ENCODE data around the gene SLC4A7. TPM values are rescaled to one million over a fixed set of nuclear protein-coding genes. Genes with fewer than 3 reads are reported as not detected.
"Not testable (repeated sequence)": the region's sequence is repeated elsewhere in the genome, so short reads cannot be mapped to it uniquely, and the experiment has no call there.

SLC4A7 gene
- total and polyA plus RNA-seq, 9 of the 15 experiments (the other 6 are each of a cell fraction or from before 2014, with no cell fraction given): 1.7 to 13.6 (median 8.0) TPM

- Histone ChIP-seq H3K4me1 (replicated peaks in 1 of 2; ENCODE audit: control insufficient read depth in 2 of 2, insufficient read depth in 2 of 2, low read length in 2 of 2) (no peaks in the 10 kb centered on the region), H3K9ac (ENCODE audit: insufficient read depth in 1 of 2, low read depth in 2 of 2, low read length in 2 of 2) (no peak overlapping the region), H3K9me3 (replicated peaks; ENCODE audit: control insufficient read depth, insufficient read depth, low read depth, low read length) (no peaks in the 10 kb centered on the region), H3K79me2 (ENCODE audit: control insufficient read depth, insufficient read depth, low read length) (no peaks in the 10 kb centered on the region), H3K9me1 (ENCODE audit: control insufficient read depth, insufficient read depth, low read length) (no peaks in the 10 kb centered on the region), H3K4me2 (ENCODE audit: insufficient read depth, low read length) (no peak overlapping the region), H2AFZ (ENCODE audit: low read depth, low read length) (no peak overlapping the region), H4K20me1 (replicated peaks; ENCODE audit: control insufficient read depth, insufficient read depth, low read length) (no peaks in the 10 kb centered on the region), H3K27me3 (ENCODE audit: control insufficient read depth in 2 of 2, insufficient read depth in 2 of 2, low read length in 2 of 2) (no peaks in the 10 kb centered on the region), H3K36me3 (ENCODE audit: control insufficient read depth, insufficient read depth, low read length) (no peaks in the 10 kb centered on the region), H3K27ac (ENCODE audit: extremely low read depth, low read depth, low read length) (no peak overlapping the region), H3K4me3 (no peak overlapping the region)
- WGBS (ENCODE audit: insufficient coverage, low coverage, missing lambda C conversion rate): 11% methylated on average over 3 of the region's 3 CpGs
- CTCF ChIA-PET (ENCODE audit: low intra/inter-chr PET ratio): no interaction called here
- POLR2A ChIA-PET: no interaction called here
- no peak for ATAC-seq
- no peak for TF ChIP-seq NR4A1 (CRISPR knock-in tag; IDR thresholded peaks at IDR 0.05)
- TF ChIP-seq NR4A1 (tag; IDR thresholded peaks at IDR 0.05): no peak
- no peak for TF ChIP-seq SIN3A (IDR thresholded peaks at IDR 0.05; ENCODE audit: borderline replicate concordance in 2 of 2, control insufficient read depth in 1 of 2, low read depth in 2 of 2, low read length in 2 of 2)
- no peak for TF ChIP-seq ZZZ3 (IDR thresholded peaks at IDR 0.05)
- TF ChIP-seq ZNF584 (CRISPR knock-in tag; IDR thresholded peaks at IDR 0.05; ENCODE audit: low read depth): no peak
- no peak for TF ChIP-seq RB1 (IDR thresholded peaks at IDR 0.05; ENCODE audit: low read depth)
- TF ChIP-seq CBX2 (IDR thresholded peaks at IDR 0.05; ENCODE audit: insufficient read depth, low read length, poor library complexity, severe bottlenecking): no peak
- no TSS peak for BruUV-seq (replicated peaks)
- FAIRE-seq: no peak
- in situ Hi-C loops (cut with MboI) (no loop called here), intact Hi-C loops (cut with micrococcal nuclease) (no loop called here)
- DNase-seq (ENCODE audit: extremely low read depth in 1 of 4, low spot score in 3 of 4): no peak
Observed at GRCh38 chr3:27392950-27393679, 91.1 kb downstream of the SLC4A7 start.

- H3K27me3 ChIP-seq (ENCODE audit: control insufficient read depth in 2 of 2, insufficient read depth in 2 of 2, low read length in 2 of 2); CTCF ChIA-PET (ENCODE audit: low intra/inter-chr PET ratio); H3K9ac ChIP-seq (ENCODE audit: insufficient read depth in 1 of 2, low read depth in 2 of 2, low read length in 2 of 2); H3K79me2 ChIP-seq (ENCODE audit: control insufficient read depth, insufficient read depth, low read length); in situ Hi-C loops (cut with MboI); BruUV-seq (replicated peaks); intact Hi-C loops (cut with micrococcal nuclease); H3K4me2 ChIP-seq (ENCODE audit: insufficient read depth, low read length); FAIRE-seq; H3K27ac ChIP-seq (ENCODE audit: extremely low read depth, low read depth, low read length); H3K9me1 ChIP-seq (ENCODE audit: control insufficient read depth, insufficient read depth, low read length); H3K4me1 ChIP-seq (replicated peaks in 1 of 2; ENCODE audit: control insufficient read depth in 2 of 2, insufficient read depth in 2 of 2, low read length in 2 of 2); DNase-seq (ENCODE audit: extremely low read depth in 1 of 4, low spot score in 3 of 4); H3K4me3 ChIP-seq; ATAC-seq; H3K9me3 ChIP-seq (replicated peaks; ENCODE audit: control insufficient read depth, insufficient read depth, low read depth, low read length); H4K20me1 ChIP-seq (replicated peaks; ENCODE audit: control insufficient read depth, insufficient read depth, low read length); H2AFZ ChIP-seq (ENCODE audit: low read depth, low read length); POLR2A ChIA-PET; H3K36me3 ChIP-seq (ENCODE audit: control insufficient read depth, insufficient read depth, low read length): not testable (repeated sequence)
- WGBS (ENCODE audit: insufficient coverage, low coverage, missing lambda C conversion rate): 41% methylated on average over 10 of the region's 10 CpGs
Observed at GRCh38 chr3:27392414-27392813, 91.8 kb downstream of the SLC4A7 start.
